Vagina (tissue), 2 donors: Measurements from ENCODE around the gene FOXD3.

Experiments used
- POLR2A ChIP-seq, 2 donors: fragments of 450-650 bp; IDR thresholded peaks; one replicate each; pipeline ENCODE4 v1.6.1; 2017; ENCODE audit warnings: antibody characterized with exemption in 2 of 2, mild to moderate bottlenecking in 2 of 2, moderate library complexity in 2 of 2
- POLR2AphosphoS5 ChIP-seq, 2 donors: sonication (generic); formaldehyde crosslinking; IDR thresholded peaks; one replicate each; pipeline ENCODE4 v1.9.0; 2017; ENCODE audit warnings: antibody characterized with exemption in 2 of 2, mild to moderate bottlenecking in 2 of 2, low read depth in 1 of 2; ENCODE audit not compliant: insufficient read depth in 1 of 2
- TF ChIP-seq, protein P1 (sequence below), 3 experiments: fragments of 450-650 bp in 2 of 3; fragments of 200-600 bp in 1 of 3; sonication (generic) in 1 of 3; IDR thresholded peaks; one replicate each; pipeline ENCODE4 v1.5.1; 2017 to 2019; ENCODE audit warnings: antibody characterized with exemption in 3 of 3, mild to moderate bottlenecking in 2 of 3, moderate library complexity in 2 of 3

DNA sequence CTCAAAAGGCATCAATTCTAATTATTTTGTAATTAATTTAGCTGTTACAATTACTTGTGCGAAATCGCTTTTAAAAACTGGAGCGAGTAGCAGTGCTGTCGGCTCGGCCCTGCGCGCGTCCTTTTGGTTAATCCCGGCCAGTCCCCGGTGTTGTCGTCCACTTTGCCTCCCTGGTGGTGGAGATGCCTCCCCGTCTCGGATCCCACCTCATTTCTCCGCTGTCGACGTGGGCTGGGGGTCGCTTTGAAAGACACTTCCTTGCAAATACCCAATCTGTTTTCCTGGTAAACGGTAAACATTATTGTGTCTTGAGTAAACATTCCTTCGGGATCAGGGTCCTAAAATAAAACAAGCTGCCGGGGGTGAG lies 3.7 kb downstream of the FOXD3 start:
- TF ChIP-seq, protein P1, sequence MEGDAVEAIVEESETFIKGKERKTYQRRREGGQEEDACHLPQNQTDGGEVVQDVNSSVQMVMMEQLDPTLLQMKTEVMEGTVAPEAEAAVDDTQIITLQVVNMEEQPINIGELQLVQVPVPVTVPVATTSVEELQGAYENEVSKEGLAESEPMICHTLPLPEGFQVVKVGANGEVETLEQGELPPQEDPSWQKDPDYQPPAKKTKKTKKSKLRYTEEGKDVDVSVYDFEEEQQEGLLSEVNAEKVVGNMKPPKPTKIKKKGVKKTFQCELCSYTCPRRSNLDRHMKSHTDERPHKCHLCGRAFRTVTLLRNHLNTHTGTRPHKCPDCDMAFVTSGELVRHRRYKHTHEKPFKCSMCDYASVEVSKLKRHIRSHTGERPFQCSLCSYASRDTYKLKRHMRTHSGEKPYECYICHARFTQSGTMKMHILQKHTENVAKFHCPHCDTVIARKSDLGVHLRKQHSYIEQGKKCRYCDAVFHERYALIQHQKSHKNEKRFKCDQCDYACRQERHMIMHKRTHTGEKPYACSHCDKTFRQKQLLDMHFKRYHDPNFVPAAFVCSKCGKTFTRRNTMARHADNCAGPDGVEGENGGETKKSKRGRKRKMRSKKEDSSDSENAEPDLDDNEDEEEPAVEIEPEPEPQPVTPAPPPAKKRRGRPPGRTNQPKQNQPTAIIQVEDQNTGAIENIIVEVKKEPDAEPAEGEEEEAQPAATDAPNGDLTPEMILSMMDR (IDR thresholded peaks at IDR 0.05): no peak
- TF ChIP-seq POLR2AphosphoS5 (IDR thresholded peaks at IDR 0.05; ENCODE audit: insufficient read depth in 1 of 2, low read depth in 1 of 2): no peak
- no peak for TF ChIP-seq POLR2A (IDR thresholded peaks at IDR 0.05)
